Measurements from ENCODE around the gene FANK1.

Gene FANK1

GRCh38 chr10:125928928-125929585, 32.7 kb downstream of the FANK1 start:
- H3K4me3 ChIP-seq (ENCODE audit: low read depth, low read length) = no peak overlapping the region
- no peak for DNase-seq (ENCODE audit: low read depth)
- TF ChIP-seq, protein P1, sequence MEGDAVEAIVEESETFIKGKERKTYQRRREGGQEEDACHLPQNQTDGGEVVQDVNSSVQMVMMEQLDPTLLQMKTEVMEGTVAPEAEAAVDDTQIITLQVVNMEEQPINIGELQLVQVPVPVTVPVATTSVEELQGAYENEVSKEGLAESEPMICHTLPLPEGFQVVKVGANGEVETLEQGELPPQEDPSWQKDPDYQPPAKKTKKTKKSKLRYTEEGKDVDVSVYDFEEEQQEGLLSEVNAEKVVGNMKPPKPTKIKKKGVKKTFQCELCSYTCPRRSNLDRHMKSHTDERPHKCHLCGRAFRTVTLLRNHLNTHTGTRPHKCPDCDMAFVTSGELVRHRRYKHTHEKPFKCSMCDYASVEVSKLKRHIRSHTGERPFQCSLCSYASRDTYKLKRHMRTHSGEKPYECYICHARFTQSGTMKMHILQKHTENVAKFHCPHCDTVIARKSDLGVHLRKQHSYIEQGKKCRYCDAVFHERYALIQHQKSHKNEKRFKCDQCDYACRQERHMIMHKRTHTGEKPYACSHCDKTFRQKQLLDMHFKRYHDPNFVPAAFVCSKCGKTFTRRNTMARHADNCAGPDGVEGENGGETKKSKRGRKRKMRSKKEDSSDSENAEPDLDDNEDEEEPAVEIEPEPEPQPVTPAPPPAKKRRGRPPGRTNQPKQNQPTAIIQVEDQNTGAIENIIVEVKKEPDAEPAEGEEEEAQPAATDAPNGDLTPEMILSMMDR (IDR thresholded peaks at IDR 0.05; ENCODE audit: control insufficient read depth, extremely low read depth, insufficient read depth) = no peak

DNA sequence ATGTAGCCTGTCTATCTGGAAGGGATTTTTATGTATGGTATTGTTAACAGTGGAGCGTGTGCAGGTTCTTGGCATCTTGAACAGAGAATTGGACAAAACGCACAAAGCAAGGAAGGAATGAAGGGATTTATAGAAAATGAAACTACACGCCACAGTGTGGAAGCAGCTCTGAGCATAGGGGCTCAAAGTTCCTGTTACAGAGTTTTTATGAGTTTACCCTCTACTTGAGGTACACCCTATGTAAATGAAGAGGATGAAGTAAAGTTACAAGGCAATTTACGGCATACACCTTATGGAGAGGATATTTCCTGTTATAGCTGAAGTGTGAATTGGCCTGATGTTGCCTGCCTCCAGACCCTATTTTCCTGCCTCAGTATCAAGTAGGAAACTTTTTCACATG, 33.3 kb downstream of the FANK1 start:
- TF ChIP-seq, protein P1 (IDR thresholded peaks at IDR 0.05; ENCODE audit: control insufficient read depth, extremely low read depth, insufficient read depth) = no peak
- DNase-seq (ENCODE audit: low read depth) = no peak
- H3K4me3 ChIP-seq (ENCODE audit: low read depth, low read length) = no peak overlapping the region

DNA sequence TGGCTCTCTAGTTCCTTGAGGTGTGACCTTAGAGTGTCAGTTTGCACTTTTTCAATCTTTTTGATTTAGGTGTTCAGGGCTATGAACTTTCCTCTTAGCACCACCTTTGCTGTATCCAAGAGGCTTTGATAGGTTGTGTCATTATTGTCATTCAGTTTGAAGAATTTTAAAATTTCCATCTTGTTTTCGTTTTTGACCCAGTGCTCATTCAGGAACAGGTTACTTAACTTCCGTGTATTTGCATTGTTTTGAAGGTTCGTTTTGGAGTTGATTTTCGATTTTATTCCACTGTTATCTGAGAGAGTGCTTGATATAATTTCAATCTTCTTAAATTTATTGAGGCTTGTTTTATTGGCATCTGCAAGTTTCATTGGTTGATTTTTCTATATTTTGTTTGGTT, 37.3 kb downstream of the FANK1 start:
- no peak for DNase-seq (ENCODE audit: low read depth)
- TF ChIP-seq, protein P1 (IDR thresholded peaks at IDR 0.05; ENCODE audit: control insufficient read depth, extremely low read depth, insufficient read depth) = no peak
- H3K4me3 ChIP-seq (ENCODE audit: low read depth, low read length) = no peak overlapping the region

DNA sequence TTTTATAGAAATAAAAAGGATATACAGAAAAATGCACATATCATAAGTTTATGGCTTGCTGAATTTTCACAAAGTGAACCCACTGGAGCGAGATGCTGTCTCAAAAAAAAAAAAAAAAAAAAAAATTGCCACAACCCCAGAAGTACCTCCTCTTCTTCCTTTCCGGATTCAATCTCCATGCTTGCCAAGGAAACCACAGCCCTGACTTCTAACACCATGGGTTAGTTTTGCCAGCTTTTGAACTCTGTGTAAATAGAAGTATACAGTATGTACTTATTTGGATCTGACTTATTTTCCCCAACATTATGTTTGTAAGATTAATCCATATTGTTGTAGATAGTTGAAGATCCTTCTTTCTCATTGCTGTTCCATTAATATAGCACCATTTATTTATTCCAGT, 40.0 kb downstream of the FANK1 start:
- peak; percentile 68 for DNase-seq (ENCODE audit: low read depth)
- TF ChIP-seq, protein P1 (IDR thresholded peaks at IDR 0.05; ENCODE audit: control insufficient read depth, extremely low read depth, insufficient read depth) = no peak
- no peak overlapping the region for H3K4me3 ChIP-seq (ENCODE audit: low read depth, low read length)

DNA sequence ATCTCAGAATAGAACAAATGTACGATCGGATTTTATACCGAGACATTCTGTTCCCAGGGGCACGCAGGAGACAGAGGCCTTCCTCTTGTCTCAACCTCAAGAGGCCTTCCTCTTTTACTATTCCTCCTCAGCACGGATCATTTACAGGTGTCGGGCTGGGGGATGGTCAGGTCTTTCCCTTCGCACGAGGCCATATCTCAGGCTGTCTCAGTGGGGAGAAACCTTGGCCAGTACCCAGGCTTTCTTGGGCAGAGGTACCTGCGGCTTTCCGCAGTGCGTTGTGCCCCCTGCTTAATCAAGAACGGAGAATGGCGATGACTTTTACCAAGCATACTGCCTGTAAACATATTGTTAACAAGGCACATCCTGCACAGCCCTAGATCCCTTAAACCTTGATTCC, 44.2 kb downstream of the FANK1 start:
- no peak overlapping the region for H3K4me3 ChIP-seq (ENCODE audit: low read depth, low read length)
- TF ChIP-seq, protein P1 (IDR thresholded peaks at IDR 0.05; ENCODE audit: control insufficient read depth, extremely low read depth, insufficient read depth) = no peak
- no peak for DNase-seq (ENCODE audit: low read depth)

DNA sequence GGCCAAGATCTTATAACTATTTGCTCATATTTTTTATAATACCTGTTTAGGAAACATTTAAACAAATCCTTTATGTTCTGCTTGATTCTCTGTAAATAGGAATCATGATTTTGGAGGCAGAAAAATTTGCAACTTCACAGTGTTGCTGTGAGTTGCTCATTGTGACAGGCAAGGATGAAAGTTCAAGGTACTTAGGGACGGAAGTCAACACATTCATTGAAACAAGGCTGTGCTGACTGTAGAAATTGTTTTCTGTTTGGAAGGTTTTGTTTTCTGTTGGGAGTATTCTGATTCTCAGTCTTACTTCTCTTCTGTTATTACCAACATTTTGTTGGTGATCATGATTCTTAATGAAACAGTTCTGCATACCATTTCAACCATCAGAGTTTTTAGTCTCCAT, 54.9 kb downstream of the FANK1 start:
- no peak for DNase-seq (ENCODE audit: low read depth)
- H3K4me3 ChIP-seq (ENCODE audit: low read depth, low read length) = no peak overlapping the region
- TF ChIP-seq, protein P1 (IDR thresholded peaks at IDR 0.05; ENCODE audit: control insufficient read depth, extremely low read depth, insufficient read depth) = no peak

GRCh38 chr10:125953778-125954385, 57.5 kb downstream of the FANK1 start:
- DNase-seq (ENCODE audit: low read depth) = no peak
- H3K4me3 ChIP-seq (ENCODE audit: low read depth, low read length) = no peak overlapping the region
- TF ChIP-seq, protein P1 (IDR thresholded peaks at IDR 0.05; ENCODE audit: control insufficient read depth, extremely low read depth, insufficient read depth) = no peak
